HG02938 (cell line): ENCODE measurements around the gene PARD6B.
"Not testable (repeated sequence)": the region's sequence is repeated elsewhere in the genome, so short reads cannot be mapped to it uniquely, and the experiment has no call there.

Experiments
- ATAC-seq: cut with Tn5 transposase; IDR thresholded peaks from one replicate; pipeline ENCODE4 v1.9.1; 2021; ENCODE audit warnings: mild to moderate bottlenecking, moderate library complexity; ENCODE audit not compliant: unreplicated experiment

PARD6B gene

GRCh38 chr20:50797142-50797541 lies 65.8 kb downstream of the PARD6B start:
- no peak for ATAC-seq

DNA sequence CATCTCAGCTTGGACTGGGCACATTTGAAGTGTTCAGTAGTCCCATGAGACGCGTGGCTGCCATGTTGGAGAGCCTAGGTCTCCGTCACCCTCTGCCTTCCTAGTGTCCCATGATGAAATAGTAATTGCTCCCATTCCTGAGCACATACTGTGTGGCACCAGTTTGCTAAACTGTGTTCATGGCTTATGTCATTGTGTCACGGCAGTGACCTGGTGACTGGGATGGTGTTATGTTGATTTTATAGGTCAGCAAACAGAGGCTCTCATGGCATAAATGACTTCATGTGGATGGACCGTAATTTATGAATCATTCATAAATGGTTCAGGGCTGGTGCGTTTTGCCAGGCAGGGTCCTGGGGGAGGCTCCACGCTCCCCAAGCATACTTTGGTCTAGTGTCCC lies 67.3 kb downstream of the PARD6B start:
- ATAC-seq: no peak

DNA sequence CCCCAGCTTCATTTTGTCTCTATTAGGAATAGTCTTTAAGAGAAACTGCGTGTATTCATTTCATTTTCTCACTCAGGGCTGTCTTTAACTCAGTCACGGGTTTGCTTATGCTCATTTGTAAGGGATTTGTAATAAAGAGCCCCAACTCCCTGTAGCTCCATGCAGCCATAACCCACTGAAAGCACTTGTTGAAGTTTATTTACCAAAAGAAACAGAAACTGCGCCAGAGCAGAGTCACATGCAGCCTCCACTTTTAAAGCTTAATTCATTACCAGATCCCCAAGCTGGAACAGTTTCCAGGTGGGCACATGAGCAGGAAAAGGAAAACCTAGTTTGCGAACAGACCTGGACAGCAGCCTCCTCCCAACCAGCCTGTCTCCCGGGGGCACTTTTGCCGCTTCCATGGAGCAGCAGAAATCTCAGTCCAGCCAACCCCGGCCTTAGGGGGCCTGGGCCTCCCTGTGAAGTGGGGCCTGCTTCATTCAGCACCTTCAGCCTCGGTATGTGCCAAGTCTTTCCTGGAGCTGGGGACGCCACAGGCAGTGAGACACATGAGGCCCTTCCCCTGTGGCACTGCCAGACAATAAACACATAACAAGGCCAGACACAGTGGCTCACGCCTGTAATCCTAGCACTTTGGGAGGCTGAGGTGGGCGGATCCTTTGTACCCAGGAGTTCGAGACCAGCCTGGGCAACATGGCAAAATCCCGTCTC lies 68.0 kb downstream of the PARD6B start:
- peak; percentile 2 for ATAC-seq

GRCh38 chr20:50799890-50800550 lies 68.6 kb downstream of the PARD6B start:
- peak; percentile 55 for ATAC-seq

DNA sequence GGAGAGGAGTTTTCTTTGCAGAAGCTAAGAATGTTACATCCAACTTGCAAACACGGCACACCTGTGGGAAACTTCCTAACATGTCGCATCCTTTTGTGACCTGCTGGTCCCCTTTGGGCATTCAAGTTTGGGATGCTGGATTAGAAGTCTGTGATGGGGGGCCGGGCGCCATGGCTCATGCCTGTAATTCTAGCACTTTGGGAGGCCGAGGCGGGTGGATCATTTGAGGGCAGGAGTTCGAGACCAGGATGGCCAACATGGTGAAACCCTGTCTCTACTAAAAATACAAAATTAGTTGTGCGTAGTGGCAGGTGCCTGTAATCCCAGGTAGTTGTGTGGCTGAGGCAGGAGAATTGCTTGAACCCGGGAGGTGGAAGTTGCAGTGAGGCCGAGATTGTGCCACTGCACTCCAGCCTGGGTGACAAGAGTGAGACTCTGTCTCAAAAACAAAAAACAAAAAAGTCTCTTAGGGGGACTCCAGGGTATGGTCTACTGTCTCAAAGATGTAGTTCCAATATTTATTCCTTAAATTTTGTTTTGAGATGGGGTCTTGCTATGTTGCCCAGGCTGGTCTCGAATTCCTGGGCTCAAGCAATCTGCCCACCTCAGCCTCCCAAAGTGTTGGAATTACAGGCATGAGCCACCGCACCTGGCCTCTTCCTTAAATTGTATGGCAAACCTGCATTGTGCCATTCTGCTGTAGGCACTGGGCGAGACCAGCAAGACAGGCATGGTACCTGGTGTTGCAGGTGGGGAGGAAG lies 69.8 kb downstream of the PARD6B start:
- ATAC-seq: not testable (repeated sequence)

- no peak for ATAC-seq
Measured at GRCh38 chr20:50801747-50802125, 70.4 kb downstream of the PARD6B start.

- no peak for ATAC-seq
Measured at GRCh38 chr20:50802289-50802688, 70.9 kb downstream of the PARD6B start.

DNA sequence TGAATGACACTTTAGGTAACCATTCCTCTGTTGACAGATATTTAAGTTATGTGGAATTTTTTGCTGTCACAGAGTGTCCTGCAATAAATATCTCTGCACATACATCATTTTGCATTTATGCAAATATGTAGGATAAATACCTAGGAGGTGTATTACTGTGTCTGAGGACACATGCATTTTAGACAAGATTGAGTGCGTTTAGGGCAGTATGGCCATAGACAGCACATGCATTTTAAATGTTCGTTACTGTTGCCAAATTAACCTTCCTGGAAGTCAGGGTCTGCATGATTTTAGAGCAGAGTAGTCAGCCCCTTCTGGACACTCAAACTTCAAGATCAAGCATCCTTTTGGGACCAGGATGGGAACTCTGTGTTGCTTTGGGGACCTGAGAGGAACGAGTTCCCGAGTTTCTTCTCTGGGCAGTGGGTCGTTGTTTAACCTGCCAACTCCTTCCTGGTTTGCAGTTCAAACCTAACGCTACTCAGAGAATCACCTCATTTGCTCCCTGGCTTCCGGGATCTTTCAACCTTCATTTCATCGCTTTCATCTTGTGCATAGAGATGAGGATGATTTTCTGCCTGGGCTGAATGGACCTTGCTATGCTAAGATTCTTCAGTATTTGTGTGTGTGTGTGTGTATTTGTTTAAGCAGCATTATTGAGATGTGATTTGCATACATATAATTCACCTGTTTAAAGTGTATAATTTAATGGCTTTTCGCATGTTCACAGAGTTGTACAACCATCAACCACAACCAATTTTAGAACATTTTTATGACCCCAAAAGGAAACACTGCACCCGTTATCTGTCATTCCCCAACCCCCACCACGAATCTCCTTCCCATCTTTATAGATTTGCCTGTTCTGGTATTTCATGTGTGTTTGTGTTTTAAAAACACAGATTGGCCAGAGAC lies 73.3 kb downstream of the PARD6B start:
- ATAC-seq: no peak

DNA sequence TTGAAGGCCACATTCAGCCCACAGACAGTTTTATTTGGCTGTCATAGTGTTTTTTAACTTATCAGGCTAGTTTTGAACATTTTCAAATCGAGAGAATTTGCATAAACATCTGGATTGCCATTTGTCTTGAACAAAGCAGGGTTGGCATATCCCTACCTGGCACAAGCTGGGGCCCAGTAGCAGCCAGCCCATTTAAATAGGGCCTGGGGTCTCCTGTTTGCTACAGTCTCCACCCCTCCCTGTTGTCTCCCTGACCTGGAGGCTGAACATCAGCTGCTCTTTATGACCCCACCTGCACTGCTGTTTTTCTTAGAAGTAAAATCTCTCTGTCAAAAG lies 73.9 kb downstream of the PARD6B start:
- ATAC-seq: no peak

GRCh38 chr20:50806126-50806768 lies 74.9 kb downstream of the PARD6B start:
- ATAC-seq: no peak
